T-helper 2 cell treated with Interferon-gamma antibody and Interleukin-4, amounts not matched to agents 100 ng/mL and 5 ng/mL, for 36 hours (primary cell): ENCODE data around the gene MASP1. TPM values are rescaled to one million over a fixed set of nuclear protein-coding genes. Genes with fewer than 3 reads are reported as not detected.

Experiments
- intact Hi-C: fragments of 100-400 bp; cut with micrococcal nuclease; formaldehyde crosslinking; loops from one replicate; pipeline ENCODE4 v1.15.1; 2023
- total RNA-seq: library from RNA; stranded (reverse); gene quantifications from 2 replicates; pipeline ENCODE4 v1.2.3, GENCODE V29; 2022

The MASP1 gene
- total RNA-seq, 1 donor from 2014 or later: not detected

- intact Hi-C loops: no loop called here
Measured at GRCh38 chr3:187191271-187191670, 100.3 kb downstream of the MASP1 start.

GRCh38 chr3:187188931-187189330, 102.6 kb downstream of the MASP1 start:
- intact Hi-C loops: no loop called here

- intact Hi-C loops: no loop called here
Measured at GRCh38 chr3:187186801-187187421, 104.6 kb downstream of the MASP1 start.

- intact Hi-C loops: no loop called here
Measured at GRCh38 chr3:187186375-187186774, 105.2 kb downstream of the MASP1 start.

- intact Hi-C loops: no loop called here
Measured at GRCh38 chr3:187185759-187186158, 105.8 kb downstream of the MASP1 start.

Other genes with a start within 250 kb of the MASP1 start
- 19.7 and 21.4 TPM in 2 replicates for gene RPL39L, start 152.2 kb downstream of the MASP1 start, total RNA-seq
- not detected in 2 replicates for gene RTP1, start 94.3 kb downstream of the MASP1 start, total RNA-seq
- 12.9 and 13.0 TPM in 2 replicates for gene RTP4, start 76.6 kb upstream of the MASP1 start, total RNA-seq